HG03196 (cell line): ENCODE data around the gene INPP5A.

Experiments
- ATAC-seq: cut with Tn5 transposase; IDR thresholded peaks from one replicate; pipeline ENCODE4 v1.9.1; 2021; ENCODE audit not compliant: unreplicated experiment

INPP5A gene

GRCh38 chr10:132534391-132535064 lies 3.1 kb upstream of the INPP5A start:
- no peak for ATAC-seq

GRCh38 chr10:132535065-132535651 lies 2.4 kb upstream of the INPP5A start:
- ATAC-seq, result no peak

- ATAC-seq, result no peak
Measured at GRCh38 chr10:132536241-132536876, 1.2 kb upstream of the INPP5A start.

GRCh38 chr10:132536877-132537683 lies 507 bp upstream of the INPP5A start:
- ATAC-seq, result peak; percentile 84

GRCh38 chr10:132538031-132538789 lies 623 bp downstream of the INPP5A start:
- ATAC-seq, result no peak

GRCh38 chr10:132538790-132539421 lies 1.3 kb downstream of the INPP5A start:
- ATAC-seq, result no peak

- no peak for ATAC-seq
Measured at GRCh38 chr10:132539431-132539839, 1.8 kb downstream of the INPP5A start.

- ATAC-seq, result no peak
Measured at GRCh38 chr10:132539894-132540293, 2.3 kb downstream of the INPP5A start.

- ATAC-seq, result no peak
Measured at GRCh38 chr10:132540456-132540855, 2.9 kb downstream of the INPP5A start.

GRCh38 chr10:132541129-132541528 lies 3.5 kb downstream of the INPP5A start:
- ATAC-seq, result no peak

- no peak for ATAC-seq
Measured at GRCh38 chr10:132541601-132542011, 4.0 kb downstream of the INPP5A start.

- ATAC-seq, result no peak
Measured at GRCh38 chr10:132542086-132542775, 4.6 kb downstream of the INPP5A start.

GRCh38 chr10:132542819-132543218 lies 5.2 kb downstream of the INPP5A start:
- ATAC-seq, result no peak

GRCh38 chr10:132543916-132544743 lies 6.5 kb downstream of the INPP5A start:
- ATAC-seq, result no peak

GRCh38 chr10:132544744-132545658 lies 7.4 kb downstream of the INPP5A start:
- ATAC-seq, result no peak

GRCh38 chr10:132545659-132546367 lies 8.2 kb downstream of the INPP5A start:
- ATAC-seq, result no peak
